Measurements from ENCODE around the gene ATXN7.

Gene ATXN7, protein sequence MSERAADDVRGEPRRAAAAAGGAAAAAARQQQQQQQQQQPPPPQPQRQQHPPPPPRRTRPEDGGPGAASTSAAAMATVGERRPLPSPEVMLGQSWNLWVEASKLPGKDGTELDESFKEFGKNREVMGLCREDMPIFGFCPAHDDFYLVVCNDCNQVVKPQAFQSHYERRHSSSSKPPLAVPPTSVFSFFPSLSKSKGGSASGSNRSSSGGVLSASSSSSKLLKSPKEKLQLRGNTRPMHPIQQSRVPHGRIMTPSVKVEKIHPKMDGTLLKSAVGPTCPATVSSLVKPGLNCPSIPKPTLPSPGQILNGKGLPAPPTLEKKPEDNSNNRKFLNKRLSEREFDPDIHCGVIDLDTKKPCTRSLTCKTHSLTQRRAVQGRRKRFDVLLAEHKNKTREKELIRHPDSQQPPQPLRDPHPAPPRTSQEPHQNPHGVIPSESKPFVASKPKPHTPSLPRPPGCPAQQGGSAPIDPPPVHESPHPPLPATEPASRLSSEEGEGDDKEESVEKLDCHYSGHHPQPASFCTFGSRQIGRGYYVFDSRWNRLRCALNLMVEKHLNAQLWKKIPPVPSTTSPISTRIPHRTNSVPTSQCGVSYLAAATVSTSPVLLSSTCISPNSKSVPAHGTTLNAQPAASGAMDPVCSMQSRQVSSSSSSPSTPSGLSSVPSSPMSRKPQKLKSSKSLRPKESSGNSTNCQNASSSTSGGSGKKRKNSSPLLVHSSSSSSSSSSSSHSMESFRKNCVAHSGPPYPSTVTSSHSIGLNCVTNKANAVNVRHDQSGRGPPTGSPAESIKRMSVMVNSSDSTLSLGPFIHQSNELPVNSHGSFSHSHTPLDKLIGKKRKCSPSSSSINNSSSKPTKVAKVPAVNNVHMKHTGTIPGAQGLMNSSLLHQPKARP

DNA sequence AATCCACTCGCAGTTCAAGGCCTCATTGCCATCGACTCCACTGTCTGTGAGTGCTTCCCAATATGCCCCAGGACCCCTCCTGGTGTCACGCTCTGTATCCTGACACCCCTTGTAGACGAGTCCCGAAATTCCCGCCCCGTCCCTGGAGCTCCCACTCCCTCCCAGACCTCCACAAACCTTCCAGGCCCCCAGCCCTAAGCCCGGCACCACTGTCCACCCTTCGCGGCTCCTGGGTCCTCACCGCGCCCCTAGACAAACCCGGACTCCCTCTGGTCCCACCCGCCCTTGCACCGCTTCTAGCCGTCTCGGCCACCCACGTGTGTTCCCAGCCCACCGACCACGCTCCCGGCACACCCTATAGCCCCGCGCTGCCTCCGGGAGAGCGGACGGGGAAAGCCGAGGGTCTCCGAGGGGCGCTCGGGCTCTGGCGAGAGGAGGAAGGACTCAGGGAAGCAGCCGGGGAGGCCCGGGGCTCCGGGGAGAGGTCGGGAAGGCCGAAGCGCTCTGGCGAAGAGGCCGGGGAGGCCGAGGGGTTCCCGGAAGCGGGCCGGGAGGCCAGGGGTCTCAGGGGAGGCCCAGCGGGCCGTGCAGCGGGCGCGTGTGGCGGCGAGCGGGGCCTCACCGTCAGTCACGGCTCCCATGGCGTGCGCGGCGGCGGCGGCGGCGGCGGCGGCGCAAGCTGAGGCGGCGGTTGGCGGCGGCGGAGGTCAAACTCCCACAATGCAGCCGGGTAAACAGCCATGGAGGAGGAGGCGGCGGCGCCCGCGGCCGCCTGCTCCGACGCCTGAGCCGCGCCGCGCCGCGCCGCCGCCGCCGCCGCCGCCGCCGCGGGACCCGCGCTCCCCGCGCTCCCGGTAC lies at the start of gene ATXN7, which contains the start of gene THOC7:
TSS of gene ATXN7 (plus strand) at position 718 of the 858 bp plus-strand sequence. CDS start 48,732 bp downstream, outside the sequence.
TSS of gene THOC7 (minus strand) at position 656 of the 858 bp plus-strand sequence. CDS start at position 641, 15 bp downstream.
- peak within 1 kb of the TSS; percentile 87 for H3K27ac ChIP-seq (ENCODE audit: low read length)
- H3K4me1 ChIP-seq (ENCODE audit: insufficient read depth, low read length) = peaks cover 34% of the 10 kb centered on the region
- peak within 1 kb of the TSS; percentile 93 for H3K9ac ChIP-seq (ENCODE audit: low read depth, low read length)
- H3K36me3 ChIP-seq (ENCODE audit: insufficient read depth, low read depth, low read length) = no peaks in the 10 kb centered on the region; the same call in 1 of the 2 replicates
- peak within 1 kb of the TSS; percentile 95 for H3K4me3 ChIP-seq (ENCODE audit: low read length)
- H3K9me3 ChIP-seq (ENCODE audit: insufficient read depth, low read depth, low read length) = no peaks in the 10 kb centered on the region
- H3K27me3 ChIP-seq (ENCODE audit: insufficient read depth, low read length) = peaks cover 8% of the 10 kb centered on the region; the same call in 1 of the 2 replicates

DNA sequence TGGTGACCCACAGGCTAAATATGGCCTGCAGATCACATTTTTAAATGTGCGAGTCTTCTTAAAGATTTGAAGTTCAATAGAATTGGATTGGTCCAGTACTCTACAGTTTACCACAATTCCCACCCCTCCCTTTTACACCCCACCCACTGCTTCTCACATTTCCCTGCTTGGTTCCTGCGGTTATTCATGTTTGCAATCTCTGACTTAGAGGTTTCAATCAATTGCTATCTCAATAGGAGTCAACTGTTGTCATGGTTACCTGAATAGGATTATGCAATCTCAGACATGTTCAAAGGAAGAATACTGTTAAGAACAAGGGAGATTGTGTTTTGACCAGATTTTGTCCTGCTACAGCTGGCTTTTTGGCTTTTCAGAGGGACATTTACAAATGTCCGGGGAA lies 49.4 kb upstream of the ATXN7 start:
- H3K4me1 ChIP-seq (ENCODE audit: insufficient read depth, low read length) = peaks cover 7% of the 10 kb centered on the region; the same call in 1 of the 2 replicates
- H3K27ac ChIP-seq (ENCODE audit: low read length) = no peak overlapping the region
- no peak overlapping the region for H3K4me3 ChIP-seq (ENCODE audit: low read length)
- H3K9me3 ChIP-seq (ENCODE audit: insufficient read depth, low read depth, low read length) = no peaks in the 10 kb centered on the region
- no peak overlapping the region for H3K9ac ChIP-seq (ENCODE audit: low read depth, low read length)
- no peaks in the 10 kb centered on the region for H3K27me3 ChIP-seq (ENCODE audit: insufficient read depth, low read length)
- no peaks in the 10 kb centered on the region for H3K36me3 ChIP-seq (ENCODE audit: insufficient read depth, low read depth, low read length)

DNA sequence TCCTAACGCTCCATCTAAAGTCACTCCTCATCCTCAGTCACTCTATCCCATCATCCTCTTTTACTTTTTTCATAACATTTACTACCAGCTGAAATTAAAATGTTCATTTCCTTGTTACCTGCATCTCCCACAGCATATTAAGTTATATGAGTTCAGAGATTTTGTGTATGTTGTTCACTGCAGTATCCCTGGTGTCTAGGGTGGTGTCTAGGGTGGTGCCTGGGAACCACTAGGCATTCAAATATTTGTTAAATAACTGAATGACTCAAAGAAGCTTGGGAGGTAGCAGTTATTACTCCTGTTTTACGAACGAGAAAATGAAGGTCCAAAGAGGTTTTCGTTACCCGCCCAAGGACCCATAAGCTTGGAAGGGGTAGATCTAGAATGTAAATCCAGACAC lies 46.4 kb upstream of the ATXN7 start:
- Histone ChIP-seq H3K4me3 (ENCODE audit: low read length) (no peak overlapping the region), H3K9ac (ENCODE audit: low read depth, low read length) (no peak overlapping the region), H3K27me3 (ENCODE audit: insufficient read depth, low read length) (no peaks in the 10 kb centered on the region), H3K9me3 (ENCODE audit: insufficient read depth, low read depth, low read length) (no peaks in the 10 kb centered on the region), H3K36me3 (ENCODE audit: insufficient read depth, low read depth, low read length) (no peaks in the 10 kb centered on the region), H3K4me1 (ENCODE audit: insufficient read depth, low read length) (peaks cover 7% of the 10 kb centered on the region; the same call in 1 of the 2 replicates), H3K27ac (ENCODE audit: low read length) (no peak overlapping the region)

DNA sequence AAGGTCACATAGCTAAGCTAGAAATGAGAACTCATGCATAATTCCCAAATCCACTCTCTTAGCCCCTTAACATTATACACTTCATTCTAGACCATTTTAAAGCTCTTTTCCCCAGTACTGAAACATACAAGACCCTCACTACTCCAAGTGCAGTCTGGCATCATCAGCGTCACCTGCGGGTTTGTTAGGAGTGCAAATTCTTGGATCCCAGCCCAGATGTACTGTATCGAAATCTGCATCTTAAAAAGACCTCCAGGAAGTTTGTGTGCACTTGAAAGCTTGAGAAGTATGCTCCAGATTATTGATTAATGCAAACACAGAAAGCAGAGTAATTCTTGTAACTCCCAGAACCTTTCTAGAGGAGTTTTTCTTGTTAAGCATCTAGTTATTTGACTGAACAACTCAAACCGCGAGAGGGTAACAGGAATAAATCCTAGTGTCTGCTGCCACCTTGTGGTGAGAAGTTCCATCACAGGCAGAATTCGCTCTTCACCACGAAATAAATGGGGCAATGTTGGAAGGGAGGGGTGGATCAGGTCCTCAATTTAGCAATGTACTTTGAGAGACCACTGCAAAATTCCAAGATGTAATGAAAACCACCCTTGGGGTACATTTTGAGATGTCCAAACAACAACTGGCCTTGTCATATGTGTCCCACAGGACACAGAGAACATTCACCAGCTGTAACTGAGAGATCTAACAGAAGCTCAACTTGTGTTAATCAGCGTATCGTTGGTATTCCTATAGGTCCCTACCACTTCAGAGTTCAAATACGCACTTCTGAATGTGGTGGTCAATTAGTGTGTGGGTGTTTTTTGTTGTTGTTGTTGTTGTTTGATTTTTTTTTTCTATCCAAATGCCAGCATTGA lies 45.2 kb upstream of the ATXN7 start:
- Histone ChIP-seq H3K4me1 (ENCODE audit: insufficient read depth, low read length) (peaks cover 7% of the 10 kb centered on the region; the same call in 1 of the 2 replicates), H3K4me3 (ENCODE audit: low read length) (no peak overlapping the region), H3K9me3 (ENCODE audit: insufficient read depth, low read depth, low read length) (no peaks in the 10 kb centered on the region), H3K27me3 (ENCODE audit: insufficient read depth, low read length) (no peaks in the 10 kb centered on the region), H3K36me3 (ENCODE audit: insufficient read depth, low read depth, low read length) (no peaks in the 10 kb centered on the region), H3K27ac (ENCODE audit: low read length) (no peak overlapping the region), H3K9ac (ENCODE audit: low read depth, low read length) (no peak overlapping the region)

DNA sequence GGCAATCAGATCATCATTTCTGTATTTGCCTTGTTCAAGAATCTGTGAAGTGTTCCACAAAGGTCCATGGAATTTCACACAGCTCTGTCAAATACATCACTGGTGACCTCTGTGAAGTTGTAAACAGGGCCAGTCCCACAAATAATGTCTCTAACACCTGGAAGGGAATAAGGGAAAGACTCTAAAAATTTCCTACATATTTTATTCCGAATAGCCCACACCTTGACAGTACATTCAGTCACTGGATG lies 44.6 kb upstream of the ATXN7 start, which contains the start of gene C3orf49:
TSS of gene C3orf49 (plus strand) at position 149 of the 248 bp plus-strand sequence. CDS start 173 bp downstream, outside the sequence.
- no peaks in the 10 kb centered on the region for H3K9me3 ChIP-seq (ENCODE audit: insufficient read depth, low read depth, low read length)
- no peaks in the 10 kb centered on the region for H3K27me3 ChIP-seq (ENCODE audit: insufficient read depth, low read length)
- no peak within 1 kb of the TSS for H3K4me3 ChIP-seq (ENCODE audit: low read length)
- H3K27ac ChIP-seq (ENCODE audit: low read length) = no peak within 1 kb of the TSS
- no peaks in the 10 kb centered on the region for H3K36me3 ChIP-seq (ENCODE audit: insufficient read depth, low read depth, low read length)
- H3K9ac ChIP-seq (ENCODE audit: low read depth, low read length) = no peak within 1 kb of the TSS
- H3K4me1 ChIP-seq (ENCODE audit: insufficient read depth, low read length) = peaks cover 5% of the 10 kb centered on the region; the same call in 1 of the 2 replicates

DNA sequence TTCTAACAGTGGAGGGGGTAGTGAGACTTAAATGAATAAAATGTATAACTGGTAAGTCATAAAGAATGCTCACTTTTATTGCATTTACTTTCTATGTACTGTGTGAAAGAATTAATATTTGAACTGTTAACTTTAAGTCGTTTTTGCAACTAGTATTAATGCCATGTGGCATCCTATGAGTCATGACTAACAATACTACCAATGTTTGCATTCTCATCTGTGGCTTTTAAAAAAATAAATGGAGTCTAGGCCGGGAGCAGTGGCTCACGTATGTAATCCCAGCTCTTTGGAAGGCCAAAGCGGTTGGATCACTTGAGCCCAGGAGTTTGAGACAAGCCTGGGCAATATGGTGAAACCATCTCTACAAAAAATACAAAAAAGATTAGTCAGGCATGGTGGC lies 39.4 kb upstream of the ATXN7 start:
- H3K4me1 ChIP-seq (ENCODE audit: insufficient read depth, low read length) = no peaks in the 10 kb centered on the region
- H3K27me3 ChIP-seq (ENCODE audit: insufficient read depth, low read length) = no peaks in the 10 kb centered on the region
- H3K4me3 ChIP-seq (ENCODE audit: low read length) = no peak overlapping the region
- no peaks in the 10 kb centered on the region for H3K9me3 ChIP-seq (ENCODE audit: insufficient read depth, low read depth, low read length)
- no peak overlapping the region for H3K27ac ChIP-seq (ENCODE audit: low read length)
- H3K9ac ChIP-seq (ENCODE audit: low read depth, low read length) = no peak overlapping the region
- H3K36me3 ChIP-seq (ENCODE audit: insufficient read depth, low read depth, low read length) = no peaks in the 10 kb centered on the region

DNA sequence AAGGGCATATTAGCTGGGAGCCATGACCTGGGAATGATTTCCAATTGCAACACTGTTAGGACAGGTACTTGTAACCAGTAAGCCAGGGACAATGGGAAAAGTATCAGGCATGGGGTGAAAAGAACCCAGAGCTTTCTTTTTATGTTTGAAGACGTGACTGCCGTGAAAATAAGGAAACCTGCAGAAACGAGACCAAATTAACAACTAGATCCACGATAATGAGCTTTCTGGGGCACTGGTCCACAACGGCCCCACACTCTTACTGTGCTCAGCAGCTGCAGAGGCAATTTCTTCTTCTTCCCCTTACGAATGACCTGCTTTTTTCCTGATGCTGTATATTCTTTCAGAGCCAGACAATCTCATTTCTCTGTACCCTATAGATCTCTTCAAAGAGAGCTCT lies 33.1 kb upstream of the ATXN7 start:
- H3K4me3 ChIP-seq (ENCODE audit: low read length) = no peak overlapping the region
- H3K27me3 ChIP-seq (ENCODE audit: insufficient read depth, low read length) = no peaks in the 10 kb centered on the region
- H3K9me3 ChIP-seq (ENCODE audit: insufficient read depth, low read depth, low read length) = no peaks in the 10 kb centered on the region
- peaks cover 48% of the 10 kb centered on the region for H3K36me3 ChIP-seq (ENCODE audit: insufficient read depth, low read depth, low read length)
- no peak overlapping the region for H3K27ac ChIP-seq (ENCODE audit: low read length)
- H3K9ac ChIP-seq (ENCODE audit: low read depth, low read length) = no peak overlapping the region
- no peaks in the 10 kb centered on the region for H3K4me1 ChIP-seq (ENCODE audit: insufficient read depth, low read length)

DNA sequence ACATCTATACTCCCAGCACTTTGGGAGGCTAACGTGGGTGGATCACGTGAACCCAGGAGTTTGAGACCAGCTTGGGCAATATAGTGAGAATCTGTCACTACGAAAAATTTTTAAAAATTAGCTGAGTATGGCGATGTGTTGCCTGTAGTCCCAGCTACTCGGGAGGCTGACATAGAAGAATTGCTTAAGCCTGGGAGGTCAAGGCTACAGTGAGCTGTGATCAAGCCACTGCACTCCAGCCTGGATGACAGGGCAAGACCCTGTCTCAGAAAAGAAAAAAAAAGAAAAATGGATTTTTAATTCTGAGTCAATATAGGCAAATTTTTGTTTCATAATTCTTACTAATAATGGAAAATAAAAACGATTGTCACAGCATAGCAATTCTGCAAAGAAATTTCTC lies 31.3 kb upstream of the ATXN7 start:
- Histone ChIP-seq H3K27me3 (ENCODE audit: insufficient read depth, low read length) (no peaks in the 10 kb centered on the region), H3K4me1 (ENCODE audit: insufficient read depth, low read length) (no peaks in the 10 kb centered on the region), H3K36me3 (ENCODE audit: insufficient read depth, low read depth, low read length) (peaks cover 61% of the 10 kb centered on the region), H3K9ac (ENCODE audit: low read depth, low read length) (no peak overlapping the region), H3K4me3 (ENCODE audit: low read length) (no peak overlapping the region), H3K27ac (ENCODE audit: low read length) (no peak overlapping the region), H3K9me3 (ENCODE audit: insufficient read depth, low read depth, low read length) (no peaks in the 10 kb centered on the region)

DNA sequence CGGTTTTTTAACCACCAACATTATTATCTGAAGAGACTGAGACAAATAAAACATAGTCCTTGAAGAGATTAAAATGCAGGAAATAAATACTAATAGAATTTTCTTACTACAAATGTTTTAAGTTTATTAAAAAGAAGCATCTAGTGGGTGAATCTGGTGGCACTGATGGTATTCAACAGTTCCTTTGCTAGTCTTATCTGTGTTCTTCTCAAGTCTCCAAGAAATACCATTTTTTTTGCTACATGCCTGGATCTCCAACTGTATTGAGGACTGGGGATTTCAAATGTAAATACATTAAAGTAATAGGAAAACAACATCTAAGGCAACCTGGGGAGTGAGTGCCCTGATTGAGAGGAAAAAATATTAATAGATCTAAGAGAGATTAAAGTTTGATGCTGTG lies 22.0 kb upstream of the ATXN7 start:
- no peaks in the 10 kb centered on the region for H3K9me3 ChIP-seq (ENCODE audit: insufficient read depth, low read depth, low read length)
- H3K4me1 ChIP-seq (ENCODE audit: insufficient read depth, low read length) = no peaks in the 10 kb centered on the region
- H3K36me3 ChIP-seq (ENCODE audit: insufficient read depth, low read depth, low read length) = peaks cover 2% of the 10 kb centered on the region; the same call in 1 of the 2 replicates
- H3K27me3 ChIP-seq (ENCODE audit: insufficient read depth, low read length) = no peaks in the 10 kb centered on the region
- H3K4me3 ChIP-seq (ENCODE audit: low read length) = no peak overlapping the region
- H3K27ac ChIP-seq (ENCODE audit: low read length) = no peak overlapping the region
- H3K9ac ChIP-seq (ENCODE audit: low read depth, low read length) = no peak overlapping the region

DNA sequence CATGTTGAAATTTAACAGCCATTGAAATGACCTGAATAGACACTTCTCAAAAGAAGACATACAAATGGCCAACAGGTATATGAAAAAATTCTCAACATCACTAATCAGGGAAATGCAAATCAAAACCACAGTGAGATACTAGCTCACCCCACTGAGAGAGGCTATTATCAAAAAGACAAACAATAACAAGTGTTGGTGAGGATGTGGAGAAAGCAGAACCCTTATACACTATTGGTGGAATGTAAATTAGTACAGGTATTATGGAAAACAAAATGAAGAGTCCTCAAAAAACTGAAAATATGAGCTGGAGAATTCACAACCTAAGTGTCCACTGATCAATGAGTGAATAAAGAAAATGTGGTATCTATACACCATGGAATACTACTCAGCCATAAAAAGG lies 21.5 kb upstream of the ATXN7 start:
- no peak overlapping the region for H3K4me3 ChIP-seq (ENCODE audit: low read length)
- no peaks in the 10 kb centered on the region for H3K36me3 ChIP-seq (ENCODE audit: insufficient read depth, low read depth, low read length)

More for the DNA sequence above, 21.5 kb upstream of the ATXN7 start:
- no peak overlapping the region for H3K27ac ChIP-seq (ENCODE audit: low read length)
- peaks cover 2% of the 10 kb centered on the region; the same call in 1 of the 2 replicates for H3K4me1 ChIP-seq (ENCODE audit: insufficient read depth, low read length)
- no peaks in the 10 kb centered on the region for H3K9me3 ChIP-seq (ENCODE audit: insufficient read depth, low read depth, low read length)
- H3K9ac ChIP-seq (ENCODE audit: low read depth, low read length) = no peak overlapping the region
- no peaks in the 10 kb centered on the region for H3K27me3 ChIP-seq (ENCODE audit: insufficient read depth, low read length)

All from iPS-20b (cell line).